IMR-90 (cell line): Measurements from ENCODE around the gene MUC5B.

Source experiments
- BHLHE40 ChIP-seq: fragments of 150-350 bp; IDR thresholded peaks from 2 replicates; pipeline ENCODE4 v1.6.1; 2016; ENCODE audit warnings: mild to moderate bottlenecking, low read depth, low read length
- CTCF ChIP-seq: conservative IDR thresholded peaks from 2 replicates; pipeline ENCODE4 v1.5.1; 2012; ENCODE audit warnings: mild to moderate bottlenecking, low read depth, low read length, improper control_type of control experiment
- POLR2A ChIP-seq: IDR thresholded peaks from 2 replicates; pipeline ENCODE4 v1.6.1; 2012; ENCODE audit warnings: mild to moderate bottlenecking, low read depth, low read length

- no peak for TF ChIP-seq CTCF
- TF ChIP-seq BHLHE40: no peak
- TF ChIP-seq POLR2A: no peak
These were observed 35.0 kb downstream of the MUC5B start for GRCh38 chr11:1257916-1258315.
